GM18508 (cell line): Measurements from ENCODE around the gene LRRC4C.
"Not testable (repeated sequence)": the region's sequence is repeated elsewhere in the genome, so short reads cannot be mapped to it uniquely, and the experiment has no call there.

Experiments used
- ATAC-seq: cut with Tn5 transposase; IDR thresholded peaks from one replicate; pipeline ENCODE4 v1.9.1; 2021; ENCODE audit warnings: moderate number of reproducible peaks; ENCODE audit not compliant: insufficient read depth, unreplicated experiment

The LRRC4C gene

GRCh38 chr11:40597546-40598113 is 861.8 kb downstream of the LRRC4C start:
- ATAC-seq, result no peak

GRCh38 chr11:40573254-40573891 is 886.1 kb downstream of the LRRC4C start:
- ATAC-seq, result no peak

GRCh38 chr11:40569947-40570531 is 889.4 kb downstream of the LRRC4C start:
- no peak for ATAC-seq

GRCh38 chr11:40567392-40567791 is 892.1 kb downstream of the LRRC4C start:
- no peak for ATAC-seq

GRCh38 chr11:40544162-40544561 is 915.3 kb downstream of the LRRC4C start:
- ATAC-seq, result no peak

GRCh38 chr11:40542821-40543220 is 916.6 kb downstream of the LRRC4C start:
- no peak for ATAC-seq

- ATAC-seq, result no peak
These were observed 921.7 kb downstream of the LRRC4C start for GRCh38 chr11:40537734-40538133.

GRCh38 chr11:40522080-40522479 is 937.4 kb downstream of the LRRC4C start:
- ATAC-seq, result not testable (repeated sequence)

GRCh38 chr11:40517122-40517521 is 942.3 kb downstream of the LRRC4C start:
- no peak for ATAC-seq

GRCh38 chr11:40514124-40514523 is 945.3 kb downstream of the LRRC4C start:
- ATAC-seq, result no peak

- ATAC-seq, result no peak
These were observed 946.2 kb downstream of the LRRC4C start for GRCh38 chr11:40513281-40513680.

- ATAC-seq, result no peak
These were observed 951.1 kb downstream of the LRRC4C start for GRCh38 chr11:40508303-40508702.

- no peak for ATAC-seq
These were observed 953.2 kb downstream of the LRRC4C start for GRCh38 chr11:40506226-40506625.

- no peak for ATAC-seq
These were observed 968.1 kb downstream of the LRRC4C start for GRCh38 chr11:40491341-40491740.

- ATAC-seq, result no peak
These were observed 991.7 kb downstream of the LRRC4C start for GRCh38 chr11:40467771-40468170.

- no peak for ATAC-seq
These were observed 1014.1 kb downstream of the LRRC4C start for GRCh38 chr11:40445391-40445790.

GRCh38 chr11:40444151-40444550 is 1015.3 kb downstream of the LRRC4C start:
- ATAC-seq, result no peak

GRCh38 chr11:40435344-40435743 is 1024.1 kb downstream of the LRRC4C start:
- ATAC-seq, result no peak

- ATAC-seq, result no peak
These were observed 1024.5 kb downstream of the LRRC4C start for GRCh38 chr11:40434926-40435325.

GRCh38 chr11:40432358-40432757 is 1027.1 kb downstream of the LRRC4C start:
- no peak for ATAC-seq

- no peak for ATAC-seq
These were observed 1034.3 kb downstream of the LRRC4C start for GRCh38 chr11:40425168-40425567.
